ENCODE data around the gene FAM200C. TPM values are rescaled to one million over a fixed set of nuclear protein-coding genes. Genes with fewer than 3 reads are reported as not detected.

Gene FAM200C
- total and polyA plus RNA-seq, 9 of the 15 experiments (the other 6 are each of a cell fraction or from before 2014, with no cell fraction given) = 1.3 to 7.0 (median 1.8) TPM

GRCh38 chr5:160367261-160367660 lies 32.6 kb downstream of the FAM200C start (continued):
- TF ChIP-seq JUND (IDR thresholded peaks at IDR 0.05; ENCODE audit: borderline replicate concordance, low read depth, low read length) (peak; percentile 76), JUND (tag; IDR thresholded peaks at IDR 0.05; ENCODE audit: borderline replicate concordance, low read depth, low read length) (peak; percentile 77; the same call in 2 of the 3 replicates)

GRCh38 chr5:160366230-160366629 lies 33.6 kb downstream of the FAM200C start:
- no peak overlapping the region for H3K4me2 ChIP-seq (ENCODE audit: insufficient read depth, low read length)
- no TSS peak for BruUV-seq (replicated peaks)
- no peak overlapping the region for H3K9ac ChIP-seq (ENCODE audit: insufficient read depth in 1 of 2, low read depth in 2 of 2, low read length in 2 of 2)
- 69% methylated on average over 2 of the region's 2 CpGs for WGBS (ENCODE audit: insufficient coverage, low coverage, missing lambda C conversion rate)
- no peak overlapping the region for H3K4me3 ChIP-seq
- ATAC-seq (no peak), FAIRE-seq (no peak), DNase-seq (ENCODE audit: extremely low read depth in 1 of 4, low spot score in 3 of 4) (no peak)
- intact Hi-C loops (cut with micrococcal nuclease) (no loop called here), in situ Hi-C loops (cut with MboI) (no loop called here)
- 0 out of 2 replicates have a peak, but pooled peaks cover 5% of the 10 kb centered on the region for H4K20me1 ChIP-seq (replicated peaks; ENCODE audit: control insufficient read depth, insufficient read depth, low read length)
- H3K27me3 ChIP-seq (ENCODE audit: control insufficient read depth in 2 of 2, insufficient read depth in 2 of 2, low read length in 2 of 2) = peaks cover 19 to 27% of the 10 kb centered on the region in 2 experiments
- no peak overlapping the region for H3K27ac ChIP-seq (ENCODE audit: extremely low read depth, low read depth, low read length)
- H2AFZ ChIP-seq (ENCODE audit: low read depth, low read length) = no peak overlapping the region
- H3K9me3 ChIP-seq (replicated peaks; ENCODE audit: control insufficient read depth, insufficient read depth, low read depth, low read length) = no peaks in the 10 kb centered on the region
- no peaks in the 10 kb centered on the region for H3K79me2 ChIP-seq (ENCODE audit: control insufficient read depth, insufficient read depth, low read length)
- no peaks in the 10 kb centered on the region for H3K36me3 ChIP-seq (ENCODE audit: control insufficient read depth, insufficient read depth, low read length)
- peaks cover 11 to 19% of the 10 kb centered on the region in 2 experiments for H3K4me1 ChIP-seq (replicated peaks in 1 of 2; ENCODE audit: control insufficient read depth in 2 of 2, insufficient read depth in 2 of 2, low read length in 2 of 2)
- H3K9me1 ChIP-seq (ENCODE audit: control insufficient read depth, insufficient read depth, low read length) = no peaks in the 10 kb centered on the region
- CTCF ChIA-PET (ENCODE audit: low intra/inter-chr PET ratio) = no interaction called here
- POLR2A ChIA-PET = interaction anchor here (1.1 to 1.4 kb wide), 2 partner anchors 12 to 25 kb away, joined by 3 to 6 read pairs; no protein-coding TSS in a partner anchor
- TF ChIP-seq ZNF586 (CRISPR knock-in tag; conservative IDR thresholded peaks at IDR 0.05) (no peak), ZNF318 (IDR thresholded peaks at IDR 0.05; ENCODE audit: borderline replicate concordance in 1 of 2, low read depth in 1 of 2) (no peak), ZZZ3 (IDR thresholded peaks at IDR 0.05) (no peak), USF1 (CRISPR knock-in tag; IDR thresholded peaks at IDR 0.05) (no peak), E4F1 (CRISPR knock-in tag; IDR thresholded peaks at IDR 0.05; ENCODE audit: borderline replicate concordance) (no peak), TEAD4 (IDR thresholded peaks at IDR 0.05; ENCODE audit: low read length) (no peak), TEAD4 (CRISPR knock-in tag; IDR thresholded peaks at IDR 0.05; ENCODE audit: borderline replicate concordance) (no peak)

Data from K562 (cell line).